Measurements from ENCODE around the gene SOSTDC1. TPM values are rescaled to one million over a fixed set of nuclear protein-coding genes. Genes with fewer than 3 reads are reported as not detected.

The SOSTDC1 gene
- polyA plus RNA-seq, 1 of the 3 experiments (the other 2 are of a cell fraction), result 0.13 TPM

DNA sequence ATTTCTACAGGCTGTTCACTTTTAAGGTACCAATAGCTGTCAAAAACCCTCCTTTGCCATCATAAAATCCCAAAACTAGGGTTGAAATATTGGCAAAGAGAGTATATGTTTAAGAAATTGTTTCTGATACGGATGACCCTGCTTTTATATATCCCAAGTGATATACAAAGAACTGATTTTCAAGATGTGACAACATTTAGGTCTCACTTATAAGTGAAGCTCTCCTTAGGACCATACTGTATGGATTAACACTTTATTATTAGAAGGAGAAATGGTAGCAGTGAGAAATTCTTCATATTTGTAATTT, 33.2 kb downstream of the SOSTDC1 start:
- no peaks in the 10 kb centered on the region for H3K9me3 ChIP-seq
- no peak for DNase-seq
- H3K79me2 ChIP-seq (ENCODE audit: insufficient read depth), result no peaks in the 10 kb centered on the region
- H3K36me3 ChIP-seq (replicated peaks in 1 of 2; ENCODE audit: control insufficient read depth in 1 of 2, insufficient read depth in 2 of 2, low read length in 1 of 2), result no peaks in the 10 kb centered on the region
- no peak overlapping the region for H3K9ac ChIP-seq
- no peak overlapping the region for H3K4me2 ChIP-seq
- no peak overlapping the region for H3K4me3 ChIP-seq (ENCODE audit: low read depth in 2 of 2, low read length in 1 of 2)
- H3K4me1 ChIP-seq (ENCODE audit: control insufficient read depth in 1 of 2, insufficient read depth in 2 of 2, low read depth in 1 of 2, low read length in 1 of 2), result no peaks in the 10 kb centered on the region; a peak in 2 of 4 replicates
- no peaks in the 10 kb centered on the region for H3F3A ChIP-seq (replicated peaks; ENCODE audit: insufficient read depth)
- 33% methylated on average over 1 of the region's 1 CpG for WGBS (ENCODE audit: low lambda C conversion rate)
- H2AFZ ChIP-seq (ENCODE audit: low read depth), result no peak overlapping the region
- no peak overlapping the region for H3K27ac ChIP-seq (ENCODE audit: low read depth in 2 of 2, low read length in 1 of 2)
- ChIA-PET CTCF (interaction anchor here (0.6 to 6.8 kb wide), 21 partner anchors 10 to 497 kb away, joined by 3 to 56 read pairs (median 4); partner anchors contain the start of genes CRPPA and SOSTDC1), POLR2A (interaction anchor here (2.8 kb wide), 1 partner anchor 11 kb away, joined by 11 read pairs; the partner anchor contains the start of gene CRPPA)
- no peaks in the 10 kb centered on the region for H3K27me3 ChIP-seq (ENCODE audit: insufficient read depth)
- no peaks in the 10 kb centered on the region for H3K9me2 ChIP-seq
- TF ChIP-seq CHD2 (IDR thresholded peaks at IDR 0.05; ENCODE audit: low read length, partially characterized antibody) (no peak), RCOR1 (IDR thresholded peaks at IDR 0.05; ENCODE audit: low read length) (no peak), EZH2phosphoT487 (IDR thresholded peaks at IDR 0.05; ENCODE audit: borderline replicate concordance, low read depth) (no peak), EP300 (IDR thresholded peaks at IDR 0.05; ENCODE audit: borderline replicate concordance in 1 of 2, low read depth in 1 of 2, low read length in 1 of 2) (no peak), MAX (IDR thresholded peaks at IDR 0.05; ENCODE audit: low read depth) (no peak), FOXM1 (IDR thresholded peaks at IDR 0.05; ENCODE audit: low read depth) (no peak), GABPA (IDR thresholded peaks at IDR 0.05; ENCODE audit: low read depth) (no peak), RXRA (IDR thresholded peaks at IDR 0.05; ENCODE audit: borderline replicate concordance, low read depth) (no peak), RAD21 (IDR thresholded peaks at IDR 0.05; ENCODE audit: low read length) (no peak), NFIC (IDR thresholded peaks at IDR 0.05; ENCODE audit: borderline replicate concordance) (no peak), JUND (IDR thresholded peaks at IDR 0.05) (no peak)
- TF ChIP-seq, protein P1, sequence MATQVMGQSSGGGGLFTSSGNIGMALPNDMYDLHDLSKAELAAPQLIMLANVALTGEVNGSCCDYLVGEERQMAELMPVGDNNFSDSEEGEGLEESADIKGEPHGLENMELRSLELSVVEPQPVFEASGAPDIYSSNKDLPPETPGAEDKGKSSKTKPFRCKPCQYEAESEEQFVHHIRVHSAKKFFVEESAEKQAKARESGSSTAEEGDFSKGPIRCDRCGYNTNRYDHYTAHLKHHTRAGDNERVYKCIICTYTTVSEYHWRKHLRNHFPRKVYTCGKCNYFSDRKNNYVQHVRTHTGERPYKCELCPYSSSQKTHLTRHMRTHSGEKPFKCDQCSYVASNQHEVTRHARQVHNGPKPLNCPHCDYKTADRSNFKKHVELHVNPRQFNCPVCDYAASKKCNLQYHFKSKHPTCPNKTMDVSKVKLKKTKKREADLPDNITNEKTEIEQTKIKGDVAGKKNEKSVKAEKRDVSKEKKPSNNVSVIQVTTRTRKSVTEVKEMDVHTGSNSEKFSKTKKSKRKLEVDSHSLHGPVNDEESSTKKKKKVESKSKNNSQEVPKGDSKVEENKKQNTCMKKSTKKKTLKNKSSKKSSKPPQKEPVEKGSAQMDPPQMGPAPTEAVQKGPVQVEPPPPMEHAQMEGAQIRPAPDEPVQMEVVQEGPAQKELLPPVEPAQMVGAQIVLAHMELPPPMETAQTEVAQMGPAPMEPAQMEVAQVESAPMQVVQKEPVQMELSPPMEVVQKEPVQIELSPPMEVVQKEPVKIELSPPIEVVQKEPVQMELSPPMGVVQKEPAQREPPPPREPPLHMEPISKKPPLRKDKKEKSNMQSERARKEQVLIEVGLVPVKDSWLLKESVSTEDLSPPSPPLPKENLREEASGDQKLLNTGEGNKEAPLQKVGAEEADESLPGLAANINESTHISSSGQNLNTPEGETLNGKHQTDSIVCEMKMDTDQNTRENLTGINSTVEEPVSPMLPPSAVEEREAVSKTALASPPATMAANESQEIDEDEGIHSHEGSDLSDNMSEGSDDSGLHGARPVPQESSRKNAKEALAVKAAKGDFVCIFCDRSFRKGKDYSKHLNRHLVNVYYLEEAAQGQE (IDR thresholded peaks at IDR 0.05; ENCODE audit: low read depth, low read length), result no peak
- TF ChIP-seq, protein P2, sequence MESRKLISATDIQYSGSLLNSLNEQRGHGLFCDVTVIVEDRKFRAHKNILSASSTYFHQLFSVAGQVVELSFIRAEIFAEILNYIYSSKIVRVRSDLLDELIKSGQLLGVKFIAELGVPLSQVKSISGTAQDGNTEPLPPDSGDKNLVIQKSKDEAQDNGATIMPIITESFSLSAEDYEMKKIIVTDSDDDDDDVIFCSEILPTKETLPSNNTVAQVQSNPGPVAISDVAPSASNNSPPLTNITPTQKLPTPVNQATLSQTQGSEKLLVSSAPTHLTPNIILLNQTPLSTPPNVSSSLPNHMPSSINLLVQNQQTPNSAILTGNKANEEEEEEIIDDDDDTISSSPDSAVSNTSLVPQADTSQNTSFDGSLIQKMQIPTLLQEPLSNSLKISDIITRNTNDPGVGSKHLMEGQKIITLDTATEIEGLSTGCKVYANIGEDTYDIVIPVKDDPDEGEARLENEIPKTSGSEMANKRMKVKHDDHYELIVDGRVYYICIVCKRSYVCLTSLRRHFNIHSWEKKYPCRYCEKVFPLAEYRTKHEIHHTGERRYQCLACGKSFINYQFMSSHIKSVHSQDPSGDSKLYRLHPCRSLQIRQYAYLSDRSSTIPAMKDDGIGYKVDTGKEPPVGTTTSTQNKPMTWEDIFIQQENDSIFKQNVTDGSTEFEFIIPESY (IDR thresholded peaks at IDR 0.05; ENCODE audit: borderline replicate concordance, low read depth), result no peak
- H4K20me1 ChIP-seq (ENCODE audit: insufficient read depth), result no peaks in the 10 kb centered on the region

All from SK-N-SH (cell line).